SK-N-SH (cell line): ENCODE measurements around the gene LRRC45. TPM values are rescaled to one million over a fixed set of nuclear protein-coding genes. Genes with fewer than 3 reads are reported as not detected.

Source experiments
- CTCF ChIA-PET: fragments of 300-600, 350-600 bp; formaldehyde crosslinking; extraction: SDS; loops from one replicate; lab custom pipeline; 2021; lab: Yijun Ruan, JAX
- POLR2A ChIA-PET: fragments of 350-600 bp; sonication (Branson Sonifier 250); formaldehyde crosslinking; extraction: SDS; loops from one replicate; lab custom pipeline; 2020; ENCODE audit warnings: antibody characterized with exemption, inconsistent platforms; lab: Yijun Ruan, JAX
- DNase-seq: peaks from one replicate; pipeline ENCODE4 v3.0.0; 2012
- H2AFZ ChIP-seq: fragments of 200-600 bp; sonication (generic); 2 replicates; pipeline ENCODE4 v1.8.1; 2016; ENCODE audit warnings: antibody characterized with exemption, mild to moderate bottlenecking, low read depth
- H3F3A ChIP-seq: fragments of 200-600 bp; sonication (generic); replicated peaks from 2 replicates; pipeline ENCODE3; 2016; ENCODE audit warnings: antibody characterized with exemption, mild to moderate bottlenecking; ENCODE audit not compliant: insufficient read depth
- H3K27ac ChIP-seq, 2 experiments: fragments of 200-500 bp in 1 of 2; fragments of 200-600 bp in 1 of 2; sonication (Bioruptor generic) in 1 of 2; sonication (generic), shearing (Covaris generic) in 1 of 2; 2 replicates each; pipeline versions ENCODE4 v1.5.1 to v1.6.1; 2014 to 2016; ENCODE audit warnings: low read depth in 2 of 2, inconsistent platforms in 1 of 2, low read length in 1 of 2, mild to moderate bottlenecking in 1 of 2, mixed read lengths in 1 of 2
- H3K27me3 ChIP-seq: fragments of 200-600 bp; sonication (generic), shearing (Covaris generic); 2 replicates; pipeline ENCODE4 v1.6.1; 2016; ENCODE audit warnings: mixed run types; ENCODE audit not compliant: insufficient read depth
- H3K36me3 ChIP-seq, 2 experiments: fragments of 200-500 bp in 1 of 2; fragments of 200-600 bp in 1 of 2; sonication (Bioruptor generic) in 1 of 2; sonication (generic) in 1 of 2; replicated peaks in 1 of 2; 2 replicates each; pipeline versions ENCODE3 to v1.5.1; 2014 to 2016; ENCODE audit warnings: low read length in 1 of 2, mild to moderate bottlenecking in 1 of 2; ENCODE audit not compliant: insufficient read depth in 2 of 2, control insufficient read depth in 1 of 2
- H3K4me1 ChIP-seq, 2 experiments: fragments of 200-500 bp in 1 of 2; fragments of 200-600 bp in 1 of 2; sonication (Bioruptor generic) in 1 of 2; sonication (generic), shearing (Covaris generic) in 1 of 2; 2 replicates each; pipeline versions ENCODE4 v1.5.1 to v1.6.1; 2014 to 2016; ENCODE audit warnings: low read depth in 1 of 2, low read length in 1 of 2, mixed run types in 1 of 2; ENCODE audit not compliant: insufficient read depth in 2 of 2, control insufficient read depth in 1 of 2
- H3K4me2 ChIP-seq: fragments of 200-600 bp; sonication (generic), shearing (Covaris generic); 2 replicates; pipeline ENCODE4 v1.6.1; 2017; ENCODE audit warnings: mixed run types
- H3K4me3 ChIP-seq, 2 experiments: fragments of 200-500 bp in 1 of 2; fragments of 200-600 bp in 1 of 2; sonication (Bioruptor generic) in 1 of 2; sonication (generic), shearing (Covaris generic) in 1 of 2; 2 replicates each; pipeline versions ENCODE4 v1.5.1 to v1.8.1; 2014 to 2016; ENCODE audit warnings: low read depth in 2 of 2, inconsistent platforms in 1 of 2, low read length in 1 of 2, mild to moderate bottlenecking in 1 of 2, mixed read lengths in 1 of 2, moderate library complexity in 1 of 2
- H3K79me2 ChIP-seq: fragments of 200-600 bp; sonication (generic); 2 replicates; pipeline ENCODE4 v1.8.1; 2017; ENCODE audit warnings: mild to moderate bottlenecking; ENCODE audit not compliant: insufficient read depth
- H3K9ac ChIP-seq: fragments of 200-600 bp; sonication (generic); 2 replicates; pipeline ENCODE4 v1.6.1; 2017; ENCODE audit warnings: mixed run types
- H3K9me2 ChIP-seq: fragments of 200-600 bp; sonication (generic); 2 replicates; pipeline ENCODE4 v1.6.1; 2017; ENCODE audit warnings: mixed run types
- H3K9me3 ChIP-seq: fragments of 200-600 bp; sonication (generic); 2 replicates; pipeline ENCODE4 v1.6.1; 2017; ENCODE audit warnings: mixed run types, mild to moderate bottlenecking, moderate library complexity
- H4K20me1 ChIP-seq: fragments of 200-600 bp; sonication (generic); 2 replicates; pipeline ENCODE4 v1.6.1; 2017; ENCODE audit warnings: mild to moderate bottlenecking, mixed run types; ENCODE audit not compliant: insufficient read depth
- ELF1 ChIP-seq: IDR thresholded peaks from 2 replicates; pipeline ENCODE4 v1.4.0; 2012
- EP300 ChIP-seq, 2 experiments: IDR thresholded peaks; 2 replicates each; pipeline versions ENCODE4 v1.4.0 to v1.6.1; 2012; ENCODE audit warnings: borderline replicate concordance in 1 of 2, low read depth in 1 of 2, low read length in 1 of 2
- EZH2phosphoT487 ChIP-seq: fragments of 200-600 bp; sonication (generic); IDR thresholded peaks from 2 replicates; pipeline ENCODE4 v1.6.1; 2017; ENCODE audit warnings: low read depth, mixed run types, mild to moderate bottlenecking, antibody characterized with exemption, moderate library complexity, borderline replicate concordance
- FOXM1 ChIP-seq: IDR thresholded peaks from 2 replicates; pipeline ENCODE4 v1.4.0; 2012; ENCODE audit warnings: low read depth, mild to moderate bottlenecking
- GABPA ChIP-seq: IDR thresholded peaks from 2 replicates; pipeline ENCODE4 v1.4.0; 2012; ENCODE audit warnings: low read depth, mild to moderate bottlenecking
- JUND ChIP-seq: IDR thresholded peaks from 2 replicates; pipeline ENCODE4 v1.4.0; 2012
- MEF2A ChIP-seq: IDR thresholded peaks from 2 replicates; pipeline ENCODE4 v1.4.0; 2012; ENCODE audit warnings: low read depth, borderline replicate concordance
- NFIC ChIP-seq: IDR thresholded peaks from 2 replicates; pipeline ENCODE4 v1.4.0; 2012; ENCODE audit warnings: borderline replicate concordance
- NRF1 ChIP-seq: IDR thresholded peaks from 2 replicates; pipeline ENCODE4 v1.6.1; 2012; ENCODE audit warnings: low read depth, mild to moderate bottlenecking, low read length
- RAD21 ChIP-seq: IDR thresholded peaks from 2 replicates; pipeline ENCODE4 v1.6.1; 2012; ENCODE audit warnings: mild to moderate bottlenecking, low read length
- RFX5 ChIP-seq: IDR thresholded peaks from 2 replicates; pipeline ENCODE4 v1.6.1; 2012; ENCODE audit warnings: mild to moderate bottlenecking, improper control_type of control experiment, low read length
- TCF12 ChIP-seq: IDR thresholded peaks from 2 replicates; pipeline ENCODE4 v1.4.0; 2012
- YY1 ChIP-seq: IDR thresholded peaks from 2 replicates; pipeline ENCODE4 v1.4.0; 2012; ENCODE audit warnings: low read depth, mild to moderate bottlenecking
- WGBS: methylation state at CpG from one replicate; pipeline ENCODE4 v1.1.6; 2017; ENCODE audit warnings: low lambda C conversion rate; 5-methylcytosine and 5-hydroxymethylcytosine counted together
- polyA plus RNA-seq, 3 experiments: library from polyadenylated mRNA; depleted of rRNA; stranded (reverse); fragments of >200 nt; gene quantifications; 2 replicates each; pipeline ENCODE4 v1.2.3, GENCODE V29; 2012
- TF ChIP-seq, protein P1 (sequence below): IDR thresholded peaks from 2 replicates; pipeline ENCODE4 v1.4.0; 2012; ENCODE audit warnings: low read depth, borderline replicate concordance
- TF ChIP-seq, protein P2 (sequence below): fragments of 150-350 bp; IDR thresholded peaks from 2 replicates; pipeline ENCODE4 v1.6.1; 2016; ENCODE audit warnings: mild to moderate bottlenecking, low read depth, low read length
- TF ChIP-seq, protein P3 (sequence below): fragments of 150-350 bp; IDR thresholded peaks from 2 replicates; pipeline ENCODE4 v1.6.1; 2017; ENCODE audit warnings: antibody characterized with exemption, low read length, low read depth, borderline replicate concordance
- TF ChIP-seq, protein P4 (sequence below): IDR thresholded peaks from 2 replicates; pipeline ENCODE4; 2012
- TF ChIP-seq, protein P5 (sequence below): IDR thresholded peaks from 2 replicates; pipeline ENCODE4 v1.4.0; 2012; ENCODE audit warnings: low read depth
- TF ChIP-seq, protein P6 (sequence below): IDR thresholded peaks from 2 replicates; pipeline ENCODE4 v1.4.0; 2012; ENCODE audit warnings: low read depth, borderline replicate concordance

The LRRC45 gene
- polyA plus RNA-seq, 1 of the 3 experiments (the other 2 are of a cell fraction): 31.5 TPM

DNA sequence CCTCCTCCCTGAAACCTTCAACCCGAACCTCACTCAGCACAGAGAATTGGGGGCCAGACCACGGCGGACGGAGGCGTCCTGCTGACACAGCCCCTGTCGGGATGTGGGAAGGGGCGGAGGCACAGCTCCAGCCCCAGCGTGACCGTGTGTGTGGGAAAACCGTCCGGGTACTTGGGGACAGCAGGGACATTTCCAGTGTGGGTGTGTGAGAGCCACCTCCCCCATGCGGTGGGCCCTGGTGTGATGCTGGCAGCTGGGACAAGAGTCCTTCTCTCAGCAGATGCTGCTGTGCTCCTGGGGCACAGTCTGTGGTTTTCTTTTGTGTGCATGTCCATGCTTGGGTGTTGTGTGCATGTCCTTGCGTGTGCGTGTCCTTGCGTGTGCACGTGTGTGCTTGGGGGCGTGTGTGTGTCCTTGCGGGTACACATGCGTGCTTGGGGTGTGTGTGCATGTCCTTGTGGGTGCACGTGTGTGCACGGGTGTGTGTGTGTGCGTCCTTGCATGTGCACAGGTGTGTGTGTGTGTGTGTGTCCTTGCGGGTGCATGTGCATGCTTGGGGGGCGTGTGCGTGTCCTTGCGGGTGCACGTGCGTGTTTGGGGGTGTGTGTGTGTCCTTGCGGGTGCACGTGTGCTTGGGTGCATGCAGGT lies 17.3 kb upstream of the LRRC45 start:
- no peak overlapping the region for H2AFZ ChIP-seq
- CTCF ChIA-PET: interaction anchor here (0.8 to 4.4 kb wide), 5 partner anchors 10 to 45 kb away, joined by 3 to 53 read pairs (median 6); partner anchors contain the start of gene NOTUM
- H3K4me2 ChIP-seq: peak overlapping the region; percentile 75; the same call in 1 of the 2 replicates
- 89% methylated on average over 25 of the region's 30 CpGs for WGBS
- TF ChIP-seq JUND: no peak
- no peak for TF ChIP-seq EZH2phosphoT487
- TF ChIP-seq, protein P1, sequence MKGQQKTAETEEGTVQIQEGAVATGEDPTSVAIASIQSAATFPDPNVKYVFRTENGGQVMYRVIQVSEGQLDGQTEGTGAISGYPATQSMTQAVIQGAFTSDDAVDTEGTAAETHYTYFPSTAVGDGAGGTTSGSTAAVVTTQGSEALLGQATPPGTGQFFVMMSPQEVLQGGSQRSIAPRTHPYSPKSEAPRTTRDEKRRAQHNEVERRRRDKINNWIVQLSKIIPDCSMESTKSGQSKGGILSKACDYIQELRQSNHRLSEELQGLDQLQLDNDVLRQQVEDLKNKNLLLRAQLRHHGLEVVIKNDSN: no peak
- no peak for TF ChIP-seq RFX5
- TF ChIP-seq, protein P2, sequence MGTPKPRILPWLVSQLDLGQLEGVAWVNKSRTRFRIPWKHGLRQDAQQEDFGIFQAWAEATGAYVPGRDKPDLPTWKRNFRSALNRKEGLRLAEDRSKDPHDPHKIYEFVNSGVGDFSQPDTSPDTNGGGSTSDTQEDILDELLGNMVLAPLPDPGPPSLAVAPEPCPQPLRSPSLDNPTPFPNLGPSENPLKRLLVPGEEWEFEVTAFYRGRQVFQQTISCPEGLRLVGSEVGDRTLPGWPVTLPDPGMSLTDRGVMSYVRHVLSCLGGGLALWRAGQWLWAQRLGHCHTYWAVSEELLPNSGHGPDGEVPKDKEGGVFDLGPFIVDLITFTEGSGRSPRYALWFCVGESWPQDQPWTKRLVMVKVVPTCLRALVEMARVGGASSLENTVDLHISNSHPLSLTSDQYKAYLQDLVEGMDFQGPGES: no peak
- TF ChIP-seq FOXM1: no peak
- TF ChIP-seq, protein P3, sequence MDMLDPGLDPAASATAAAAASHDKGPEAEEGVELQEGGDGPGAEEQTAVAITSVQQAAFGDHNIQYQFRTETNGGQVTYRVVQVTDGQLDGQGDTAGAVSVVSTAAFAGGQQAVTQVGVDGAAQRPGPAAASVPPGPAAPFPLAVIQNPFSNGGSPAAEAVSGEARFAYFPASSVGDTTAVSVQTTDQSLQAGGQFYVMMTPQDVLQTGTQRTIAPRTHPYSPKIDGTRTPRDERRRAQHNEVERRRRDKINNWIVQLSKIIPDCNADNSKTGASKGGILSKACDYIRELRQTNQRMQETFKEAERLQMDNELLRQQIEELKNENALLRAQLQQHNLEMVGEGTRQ: no peak
- TF ChIP-seq, all 33 proteins: peak for 0
- POLR2A ChIA-PET: no interaction called here
- Histone ChIP-seq H3K27ac (peak overlapping the region in 1 of 2 experiments; percentile 90; a peak in 2 of 4 replicates), H3K4me3 (no peak overlapping the region), H3K4me1 (peaks cover 16 to 44% of the 10 kb centered on the region in 2 experiments; a peak in 3 of 4 replicates), H3K9me3 (no peaks in the 10 kb centered on the region), H3K36me3 (no peaks in the 10 kb centered on the region), H3F3A (peaks cover 28% of the 10 kb centered on the region), H3K9ac (no peak overlapping the region), H4K20me1 (no peaks in the 10 kb centered on the region), H3K9me2 (no peaks in the 10 kb centered on the region), H3K27me3 (no peaks in the 10 kb centered on the region), H3K79me2 (peaks cover 12% of the 10 kb centered on the region; the same call in 1 of the 2 replicates)
- no peak for DNase-seq

DNA sequence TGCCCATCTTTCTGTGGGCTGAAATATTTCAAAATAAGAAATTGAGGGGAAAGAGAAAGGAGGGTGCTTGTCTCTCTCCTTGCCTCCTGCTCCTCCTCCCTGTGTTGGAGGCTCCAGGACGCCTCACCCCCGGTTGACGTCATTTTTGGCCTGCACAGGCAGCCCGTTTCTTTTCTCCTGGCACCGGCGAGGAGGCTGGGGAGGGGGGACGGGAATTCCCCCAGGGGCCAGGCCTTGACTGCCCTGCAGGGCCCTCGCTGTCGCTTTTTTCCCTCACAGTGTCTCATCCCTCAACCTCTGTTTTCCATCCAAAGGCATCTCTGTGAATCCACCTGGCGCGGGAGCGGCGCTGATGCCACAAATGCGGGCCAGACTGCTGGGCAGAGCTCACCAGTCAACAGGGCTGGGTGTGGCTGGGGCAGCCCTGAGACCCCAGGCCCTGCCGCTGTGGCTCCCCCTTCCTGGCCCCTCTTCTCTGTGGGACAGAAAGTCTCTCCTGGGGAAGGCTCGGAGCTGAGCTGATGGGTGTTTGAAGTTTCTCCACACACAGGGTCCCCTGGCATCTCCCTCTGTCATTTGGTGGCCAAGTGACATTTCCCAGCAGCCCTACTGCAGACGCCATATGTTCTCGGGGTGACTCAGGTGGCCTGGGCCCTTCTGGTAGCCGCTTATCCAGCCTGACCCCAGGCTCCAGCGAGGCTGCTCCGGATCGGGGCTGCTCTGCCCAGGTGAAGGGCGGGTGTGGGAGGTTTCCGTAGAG lies 16.5 kb upstream of the LRRC45 start:
- Histone ChIP-seq H4K20me1 (no peaks in the 10 kb centered on the region), H3K27ac (peak overlapping the region in 1 of 2 experiments; percentile 63; a peak in 3 of 4 replicates), H3K9me2 (no peaks in the 10 kb centered on the region), H3K4me1 (peaks cover 16 to 44% of the 10 kb centered on the region in 2 experiments; a peak in 3 of 4 replicates), H3K4me2 (peak overlapping the region; percentile 60; the same call in 1 of the 2 replicates), H3F3A (peaks cover 28% of the 10 kb centered on the region), H3K9me3 (no peaks in the 10 kb centered on the region), H2AFZ (no peak overlapping the region), H3K9ac (peak overlapping the region; percentile 69), H3K27me3 (no peaks in the 10 kb centered on the region), H3K36me3 (no peaks in the 10 kb centered on the region), H3K4me3 (no peak overlapping the region), H3K79me2 (peaks cover 12% of the 10 kb centered on the region; the same call in 1 of the 2 replicates)
- no peak for DNase-seq
- TF ChIP-seq YY1 (no peak), RAD21 (no peak), NFIC (peak; percentile 93), MEF2A (no peak), TCF12 (peak; percentile 74), NRF1 (no peak), EP300 (IDR thresholded peaks at IDR 0.05; ENCODE audit: borderline replicate concordance in 1 of 2, low read depth in 1 of 2, low read length in 1 of 2) (peak in 1 of 2 experiments; percentile 44; a peak in 1 of 4 replicates), ELF1 (no peak), GABPA (no peak)
- TF ChIP-seq, protein P4, sequence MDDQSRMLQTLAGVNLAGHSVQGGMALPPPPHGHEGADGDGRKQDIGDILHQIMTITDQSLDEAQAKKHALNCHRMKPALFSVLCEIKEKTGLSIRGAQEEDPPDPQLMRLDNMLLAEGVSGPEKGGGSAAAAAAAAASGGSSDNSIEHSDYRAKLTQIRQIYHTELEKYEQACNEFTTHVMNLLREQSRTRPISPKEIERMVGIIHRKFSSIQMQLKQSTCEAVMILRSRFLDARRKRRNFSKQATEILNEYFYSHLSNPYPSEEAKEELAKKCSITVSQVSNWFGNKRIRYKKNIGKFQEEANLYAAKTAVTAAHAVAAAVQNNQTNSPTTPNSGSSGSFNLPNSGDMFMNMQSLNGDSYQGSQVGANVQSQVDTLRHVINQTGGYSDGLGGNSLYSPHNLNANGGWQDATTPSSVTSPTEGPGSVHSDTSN: peak; percentile 59
- TF ChIP-seq, protein P5, sequence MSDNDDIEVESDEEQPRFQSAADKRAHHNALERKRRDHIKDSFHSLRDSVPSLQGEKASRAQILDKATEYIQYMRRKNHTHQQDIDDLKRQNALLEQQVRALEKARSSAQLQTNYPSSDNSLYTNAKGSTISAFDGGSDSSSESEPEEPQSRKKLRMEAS: peak; percentile 67; the same call in 1 of the 2 replicates
- TF ChIP-seq, protein P6, sequence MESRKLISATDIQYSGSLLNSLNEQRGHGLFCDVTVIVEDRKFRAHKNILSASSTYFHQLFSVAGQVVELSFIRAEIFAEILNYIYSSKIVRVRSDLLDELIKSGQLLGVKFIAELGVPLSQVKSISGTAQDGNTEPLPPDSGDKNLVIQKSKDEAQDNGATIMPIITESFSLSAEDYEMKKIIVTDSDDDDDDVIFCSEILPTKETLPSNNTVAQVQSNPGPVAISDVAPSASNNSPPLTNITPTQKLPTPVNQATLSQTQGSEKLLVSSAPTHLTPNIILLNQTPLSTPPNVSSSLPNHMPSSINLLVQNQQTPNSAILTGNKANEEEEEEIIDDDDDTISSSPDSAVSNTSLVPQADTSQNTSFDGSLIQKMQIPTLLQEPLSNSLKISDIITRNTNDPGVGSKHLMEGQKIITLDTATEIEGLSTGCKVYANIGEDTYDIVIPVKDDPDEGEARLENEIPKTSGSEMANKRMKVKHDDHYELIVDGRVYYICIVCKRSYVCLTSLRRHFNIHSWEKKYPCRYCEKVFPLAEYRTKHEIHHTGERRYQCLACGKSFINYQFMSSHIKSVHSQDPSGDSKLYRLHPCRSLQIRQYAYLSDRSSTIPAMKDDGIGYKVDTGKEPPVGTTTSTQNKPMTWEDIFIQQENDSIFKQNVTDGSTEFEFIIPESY: no peak
- TF ChIP-seq, protein P1: no peak
- ChIA-PET CTCF (interaction anchor here (0.7 to 35.7 kb wide), 3 partner anchors 14 to 1085 kb away, joined by 3 to 1216 read pairs (median 3); partner anchors contain the start of gene NOTUM), POLR2A (no interaction called here)
- WGBS: 47% methylated on average over 18 of the region's 24 CpGs
